Effector memory CD8-positive, alpha-beta T cell (primary cell): ENCODE measurements around the gene PROM2.
"Not testable (repeated sequence)": the region's sequence is repeated elsewhere in the genome, so short reads cannot be mapped to it uniquely, and the experiment has no call there.

Experiments used
- ATAC-seq: fragments of 150-1000 bp; cut with Tn5 transposase; replicated peaks from 2 replicates; pipeline ENCODE4 v1.10.0; 2021; ENCODE audit warnings: mild to moderate bottlenecking, moderate library complexity
- DNase-seq, 3 experiments: peaks; one replicate each; pipeline ENCODE4 v3.0.0; 2021
- H3K27ac Mint-ChIP-seq, 2 donors: one replicate each; pipeline ENCODE4 v1.8.0; 2022; ENCODE audit warnings: mild to moderate bottlenecking in 2 of 2, mixed read lengths in 2 of 2, moderate library complexity in 2 of 2
- H3K27me3 Mint-ChIP-seq, 2 donors: one replicate each; pipeline ENCODE4 v1.8.0; 2022; ENCODE audit warnings: mixed read lengths in 2 of 2
- H3K36me3 Mint-ChIP-seq: one replicate; pipeline ENCODE4 v1.8.0; 2022; ENCODE audit warnings: mild to moderate bottlenecking, moderate library complexity, mixed read lengths; ENCODE audit not compliant: insufficient read depth
- H3K4me1 Mint-ChIP-seq, 2 donors: one replicate each; pipeline ENCODE4 v1.8.0; 2022; ENCODE audit warnings: low read depth in 2 of 2, mixed read lengths in 2 of 2
- H3K4me3 Mint-ChIP-seq, 2 donors: one replicate each; pipeline ENCODE4 v1.8.0; 2022; ENCODE audit warnings: mild to moderate bottlenecking in 2 of 2, mixed read lengths in 2 of 2, moderate library complexity in 2 of 2
- H3K9me3 Mint-ChIP-seq, 2 donors: one replicate each; pipeline ENCODE4 v1.8.0; 2022; ENCODE audit warnings: mixed read lengths in 2 of 2
- total RNA-seq, 9 experiments: gene quantifications; one replicate each; lab custom pipeline; 2026; lab: John Stamatoyannopoulos, UW

The PROM2 gene
- 0 to 1.3 (median 0.26) reads per million in 9 experiments for total RNA-seq

- no peak within 1 kb of the TSS for H3K4me3 Mint-ChIP-seq
- no peaks in the 10 kb centered on the region for H3K4me1 Mint-ChIP-seq
- DNase-seq = no peak
- H3K9me3 Mint-ChIP-seq = no peaks in the 10 kb centered on the region
- no peak within 1 kb of the TSS for H3K27ac Mint-ChIP-seq
- peaks cover 0 to 11% of the 10 kb centered on the region in 2 donors for H3K27me3 Mint-ChIP-seq
- H3K36me3 Mint-ChIP-seq = no peaks in the 10 kb centered on the region
- no peak for ATAC-seq
Observed at GRCh38 chr2:95274291-95275150, at the start of gene PROM2. PROM2 (plus strand) TSS chr2:95274449; CDS start chr2:95274586, 137 bp downstream.

DNA sequence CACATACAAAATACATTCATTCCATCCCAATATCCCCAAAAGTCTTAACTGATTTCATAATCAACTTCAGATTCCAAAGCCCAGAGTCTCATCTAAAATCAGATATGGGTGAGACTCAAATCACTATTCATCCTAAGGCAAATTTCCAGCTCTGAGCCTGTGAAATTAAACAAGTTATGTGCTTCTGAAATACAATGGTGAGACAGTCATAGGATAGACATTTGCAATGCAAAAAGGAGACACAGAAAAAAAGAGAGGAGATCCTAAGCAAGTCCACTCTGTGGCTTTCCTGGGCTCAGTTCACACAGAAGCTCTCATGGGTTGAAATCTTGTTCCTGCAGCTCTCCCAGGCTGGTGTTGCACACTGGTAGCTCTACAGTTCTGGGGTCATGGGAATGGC lies 48.6 kb upstream of the PROM2 start:
- H3K9me3 Mint-ChIP-seq = peaks cover 10 to 39% of the 10 kb centered on the region in 2 donors
- H3K27me3 Mint-ChIP-seq = no peaks in the 10 kb centered on the region
- no peaks in the 10 kb centered on the region for H3K4me1 Mint-ChIP-seq
- H3K4me3 Mint-ChIP-seq = no peak overlapping the region
- ATAC-seq (no peak), DNase-seq (no peak)
- H3K27ac Mint-ChIP-seq = no peak overlapping the region
- no peaks in the 10 kb centered on the region for H3K36me3 Mint-ChIP-seq

DNA sequence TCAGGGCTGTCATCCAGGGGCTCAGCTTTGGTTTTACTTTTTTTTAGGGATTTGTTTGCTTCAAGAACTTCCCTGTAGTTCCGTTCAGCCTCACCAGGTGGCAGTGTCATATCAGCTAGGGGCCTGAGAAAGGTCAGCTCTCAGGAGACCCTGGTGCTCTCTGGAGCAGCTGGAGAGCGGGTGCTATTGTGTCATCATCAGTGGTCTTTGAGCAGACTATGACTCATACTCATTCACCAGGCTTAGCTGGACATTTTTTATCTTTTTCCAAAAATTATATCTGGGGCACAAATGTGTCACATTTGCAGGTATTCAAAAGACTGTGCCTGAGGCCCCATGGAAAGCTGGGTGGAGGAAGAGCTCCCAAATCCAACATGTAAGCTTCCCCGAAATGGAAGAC lies 42.5 kb upstream of the PROM2 start:
- H3K27ac Mint-ChIP-seq = no peak overlapping the region
- H3K4me1 Mint-ChIP-seq = peaks cover 0 to 2% of the 10 kb centered on the region in 2 donors
- no peak for DNase-seq
- H3K27me3 Mint-ChIP-seq = no peaks in the 10 kb centered on the region
- H3K36me3 Mint-ChIP-seq = no peaks in the 10 kb centered on the region
- no peak for ATAC-seq
- H3K9me3 Mint-ChIP-seq = peaks cover 9% of the 10 kb centered on the region in 2 donors
- H3K4me3 Mint-ChIP-seq = no peak overlapping the region

GRCh38 chr2:95232232-95232631 lies 42.0 kb upstream of the PROM2 start:
- Mint-ChIP-seq H3K27me3 (no peaks in the 10 kb centered on the region), H3K27ac (no peak overlapping the region), H3K36me3 (no peaks in the 10 kb centered on the region), H3K4me3 (no peak overlapping the region), H3K4me1 (peaks cover 0 to 2% of the 10 kb centered on the region in 2 donors), H3K9me3 (peaks cover 8 to 9% of the 10 kb centered on the region in 2 donors)
- no peak for DNase-seq
- ATAC-seq = no peak

- DNase-seq (no peak), ATAC-seq (no peak)
- H3K36me3 Mint-ChIP-seq = peaks cover 2% of the 10 kb centered on the region
- peaks cover 0 to 2% of the 10 kb centered on the region in 2 donors for H3K4me1 Mint-ChIP-seq
- no peak overlapping the region for H3K4me3 Mint-ChIP-seq
- peaks cover 4 to 7% of the 10 kb centered on the region in 2 donors for H3K9me3 Mint-ChIP-seq
- H3K27ac Mint-ChIP-seq = no peak overlapping the region
- H3K27me3 Mint-ChIP-seq = no peaks in the 10 kb centered on the region
Observed at GRCh38 chr2:95234286-95234785, 39.9 kb upstream of the PROM2 start.

GRCh38 chr2:95234816-95235215 lies 39.4 kb upstream of the PROM2 start:
- Mint-ChIP-seq H3K4me1 (peaks cover 0 to 2% of the 10 kb centered on the region in 2 donors), H3K27ac (no peak overlapping the region), H3K27me3 (no peaks in the 10 kb centered on the region), H3K4me3 (no peak overlapping the region), H3K36me3 (peaks cover 2% of the 10 kb centered on the region), H3K9me3 (peaks cover 0 to 7% of the 10 kb centered on the region in 2 donors)
- DNase-seq (no peak), ATAC-seq (no peak)

DNA sequence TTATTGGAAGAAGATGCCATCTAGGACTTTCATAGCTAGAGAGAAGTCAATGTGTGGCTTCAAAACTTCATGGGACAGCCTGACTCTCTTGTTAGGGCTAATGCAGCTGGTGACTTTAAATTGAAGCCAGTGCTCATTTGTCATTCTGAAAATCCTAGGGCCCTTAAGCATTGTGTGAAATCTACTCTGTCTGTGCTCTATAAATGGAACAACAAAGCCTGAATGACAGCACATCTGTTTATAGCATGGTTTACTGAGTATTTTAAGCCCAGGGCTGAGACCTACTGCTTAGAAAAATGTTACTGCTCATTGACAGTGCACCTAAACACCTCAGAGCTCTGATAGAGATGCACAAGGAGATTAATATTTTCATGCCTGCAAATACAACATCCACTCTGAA lies 36.1 kb upstream of the PROM2 start:
- Mint-ChIP-seq H3K36me3 (peaks cover 2% of the 10 kb centered on the region), H3K4me1 (peaks cover 0 to 2% of the 10 kb centered on the region in 2 donors), H3K4me3 (no peak overlapping the region), H3K27me3 (no peaks in the 10 kb centered on the region), H3K9me3 (peaks cover 5 to 9% of the 10 kb centered on the region in 2 donors), H3K27ac (no peak overlapping the region)
- DNase-seq (no peak), ATAC-seq (no peak)

- DNase-seq (no peak), ATAC-seq (no peak)
- H3K4me1 Mint-ChIP-seq = no peaks in the 10 kb centered on the region
- H3K9me3 Mint-ChIP-seq = peaks cover 11 to 17% of the 10 kb centered on the region in 2 donors
- H3K27me3 Mint-ChIP-seq = no peaks in the 10 kb centered on the region
- H3K4me3 Mint-ChIP-seq = no peak overlapping the region
- H3K27ac Mint-ChIP-seq = no peak overlapping the region
- peaks cover 2% of the 10 kb centered on the region for H3K36me3 Mint-ChIP-seq
Observed at GRCh38 chr2:95240091-95240490, 34.2 kb upstream of the PROM2 start.

DNA sequence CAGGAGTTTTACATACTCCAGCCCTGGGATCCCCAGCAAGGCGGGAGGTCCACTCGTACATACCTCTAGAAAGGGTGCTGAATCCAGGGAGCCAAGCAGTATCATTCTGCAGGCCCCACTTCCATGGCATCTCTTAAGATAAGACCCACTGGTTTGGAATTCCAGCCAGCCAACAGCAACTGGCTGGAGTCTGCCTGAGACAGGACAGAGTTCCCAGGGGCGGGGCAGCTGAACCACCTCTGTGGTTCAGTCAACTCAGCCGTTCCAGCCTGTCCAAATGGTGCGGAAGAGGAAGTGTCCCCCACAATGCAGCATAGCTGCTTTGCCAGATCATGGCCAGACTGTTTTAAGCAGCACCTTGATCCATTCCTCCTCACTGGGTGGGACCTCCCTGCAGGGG lies 33.7 kb upstream of the PROM2 start:
- H3K9me3 Mint-ChIP-seq = peaks cover 11 to 18% of the 10 kb centered on the region in 2 donors
- no peak overlapping the region for H3K27ac Mint-ChIP-seq
- peaks cover 2% of the 10 kb centered on the region for H3K36me3 Mint-ChIP-seq
- H3K27me3 Mint-ChIP-seq = no peaks in the 10 kb centered on the region
- no peak overlapping the region for H3K4me3 Mint-ChIP-seq
- no peaks in the 10 kb centered on the region for H3K4me1 Mint-ChIP-seq
- ATAC-seq (no peak), DNase-seq (no peak)

DNA sequence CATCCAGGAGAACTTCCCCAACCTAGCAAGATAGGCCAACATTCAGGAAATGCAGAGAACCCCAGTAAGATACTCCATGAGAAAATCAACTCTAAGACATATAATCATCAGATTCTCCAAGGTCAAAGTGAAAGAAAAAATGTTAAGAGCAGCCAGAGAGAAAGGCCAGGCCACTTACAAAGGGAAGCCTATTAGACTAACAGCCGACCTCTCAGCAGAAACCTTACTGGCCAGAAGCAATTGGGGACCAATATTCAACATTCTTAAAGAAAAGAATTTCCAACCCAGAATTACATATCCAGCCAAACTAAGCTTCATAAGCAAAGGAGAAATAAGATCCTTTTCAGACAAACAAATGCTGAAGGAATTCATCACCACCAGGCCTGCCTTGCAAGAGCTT lies 32.2 kb upstream of the PROM2 start:
- ATAC-seq, H3K4me1 Mint-ChIP-seq, H3K4me3 Mint-ChIP-seq, H3K36me3 Mint-ChIP-seq, DNase-seq, H3K27ac Mint-ChIP-seq, H3K27me3 Mint-ChIP-seq: not testable (repeated sequence)
- peaks cover 13 to 18% of the 10 kb centered on the region in 2 donors for H3K9me3 Mint-ChIP-seq

DNA sequence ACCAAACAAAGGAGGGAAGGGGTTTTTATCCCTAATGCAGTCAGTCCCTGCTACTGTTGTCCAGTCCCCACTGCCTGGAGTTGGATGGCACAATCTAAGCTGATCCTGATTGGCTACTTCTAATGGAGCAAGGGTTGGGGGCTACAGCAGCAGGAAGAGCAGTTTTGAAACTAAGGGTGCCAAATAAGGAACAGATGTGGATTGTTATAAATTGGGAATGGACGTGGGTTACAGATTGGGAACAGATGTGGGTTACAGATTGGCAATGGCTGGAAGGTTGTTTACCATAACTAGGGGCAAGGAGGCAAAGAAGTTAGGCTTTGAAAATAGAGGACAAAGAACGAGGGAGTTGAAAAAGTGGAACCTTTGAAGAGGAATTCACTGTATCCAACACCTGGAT lies 16.0 kb upstream of the PROM2 start:
- no peak for ATAC-seq
- DNase-seq = no peak
- peaks cover 14 to 16% of the 10 kb centered on the region in 2 donors for H3K27me3 Mint-ChIP-seq
- peaks cover 3% of the 10 kb centered on the region for H3K36me3 Mint-ChIP-seq
- no peak overlapping the region for H3K27ac Mint-ChIP-seq
- no peaks in the 10 kb centered on the region for H3K4me1 Mint-ChIP-seq
- no peak overlapping the region for H3K4me3 Mint-ChIP-seq
- peaks cover 9 to 21% of the 10 kb centered on the region in 2 donors for H3K9me3 Mint-ChIP-seq

- H3K9me3 Mint-ChIP-seq = peaks cover 6 to 21% of the 10 kb centered on the region in 2 donors
- peaks cover 14 to 25% of the 10 kb centered on the region in 2 donors for H3K27me3 Mint-ChIP-seq
Observed at GRCh38 chr2:95260028-95261023, 13.9 kb upstream of the PROM2 start.

GRCh38 chr2:95261602-95262001 lies 12.6 kb upstream of the PROM2 start:
- H3K4me3 Mint-ChIP-seq = no peak overlapping the region
- no peaks in the 10 kb centered on the region for H3K4me1 Mint-ChIP-seq
- no peak for ATAC-seq
- peaks cover 3% of the 10 kb centered on the region for H3K36me3 Mint-ChIP-seq
- no peak for DNase-seq
- no peak overlapping the region for H3K27ac Mint-ChIP-seq
- peaks cover 14 to 37% of the 10 kb centered on the region in 2 donors for H3K27me3 Mint-ChIP-seq
- H3K9me3 Mint-ChIP-seq = peaks cover 6 to 12% of the 10 kb centered on the region in 2 donors

More at GRCh38 chr2:95260028-95261023, 13.9 kb upstream of the PROM2 start:
- ATAC-seq = no peak
- peaks cover 3% of the 10 kb centered on the region for H3K36me3 Mint-ChIP-seq
- no peaks in the 10 kb centered on the region for H3K4me1 Mint-ChIP-seq
- no peak for DNase-seq
- H3K27ac Mint-ChIP-seq = no peak overlapping the region
- no peak overlapping the region for H3K4me3 Mint-ChIP-seq
